Neutrophil (primary cell): ENCODE results near the gene SLC29A1.
"Not testable (repeated sequence)": the region's sequence is repeated elsewhere in the genome, so short reads cannot be mapped to it uniquely, and the experiment has no call there.

Source experiments
- H3K27ac ChIP-seq: fragments of 200-600 bp; sonication (generic); 2 replicates; pipeline ENCODE4 v1.5.1; 2016; ENCODE audit warnings: mild to moderate bottlenecking, moderate library complexity
- H3K27me3 ChIP-seq: fragments of 200-600 bp; sonication (generic); 2 replicates; pipeline ENCODE4 v1.6.0; 2016; ENCODE audit warnings: mild to moderate bottlenecking
- H3K36me3 ChIP-seq: fragments of 200-600 bp; sonication (generic); 2 replicates; pipeline ENCODE4 v1.5.1; 2017
- H3K4me1 ChIP-seq, 2 experiments: fragments of 200-600 bp in 1 of 2; sonication (generic) in 1 of 2; 1 replicate in 1 of 2; 2 replicates in 1 of 2; pipeline versions ENCODE4 v1.5.1 to v1.6.1; 2013 to 2016; ENCODE audit warnings: low read depth in 1 of 2, low read length in 1 of 2, mild to moderate bottlenecking in 1 of 2, moderate library complexity in 1 of 2; ENCODE audit not compliant: control insufficient read depth in 1 of 2, insufficient read depth in 1 of 2
- H3K4me3 ChIP-seq, 2 experiments: fragments of 200-600 bp in 1 of 2; sonication (generic) in 1 of 2; 1 replicate in 1 of 2; 2 replicates in 1 of 2; pipeline ENCODE4 v1.5.1; 2013 to 2016; ENCODE audit warnings: low read depth in 1 of 2, low read length in 1 of 2, mild to moderate bottlenecking in 1 of 2, moderate library complexity in 1 of 2
- H3K9me3 ChIP-seq: fragments of 200-600 bp; sonication (generic); 2 replicates; pipeline ENCODE4 v1.5.1; 2016
- CTCF ChIP-seq: fragments of 200-600 bp; sonication (generic); IDR thresholded peaks from 2 replicates; pipeline ENCODE4 v1.5.1; 2016; ENCODE audit warnings: antibody characterized with exemption

The SLC29A1 gene

GRCh38 chr6:44183783-44184182 lies 39.6 kb upstream of the SLC29A1 start:
- Histone ChIP-seq H3K4me1 (no peaks in the 10 kb centered on the region), H3K9me3 (no peaks in the 10 kb centered on the region), H3K36me3 (no peaks in the 10 kb centered on the region), H3K4me3 (no peak overlapping the region), H3K27me3 (no peaks in the 10 kb centered on the region), H3K27ac (no peak overlapping the region)
- TF ChIP-seq CTCF, result no peak

- not testable (repeated sequence) for H3K36me3 ChIP-seq, H3K4me1 ChIP-seq, H3K9me3 ChIP-seq, H3K27me3 ChIP-seq, H3K4me3 ChIP-seq, H3K27ac ChIP-seq
Observed at GRCh38 chr6:44185356-44185755, 38.0 kb upstream of the SLC29A1 start.

GRCh38 chr6:44185953-44186634 lies 37.3 kb upstream of the SLC29A1 start:
- Histone ChIP-seq H3K36me3 (no peaks in the 10 kb centered on the region), H3K4me3 (no peak overlapping the region)
- TF ChIP-seq CTCF, result no peak

GRCh38 chr6:44186635-44187025 lies 36.8 kb upstream of the SLC29A1 start:
- H3K36me3 ChIP-seq, result no peaks in the 10 kb centered on the region
- H3K4me3 ChIP-seq, result no peak overlapping the region
- H3K9me3 ChIP-seq, result no peaks in the 10 kb centered on the region
- no peaks in the 10 kb centered on the region for H3K27me3 ChIP-seq
- H3K4me1 ChIP-seq, result no peaks in the 10 kb centered on the region
- no peak for TF ChIP-seq CTCF
- no peak overlapping the region for H3K27ac ChIP-seq

More at GRCh38 chr6:44185953-44186634, 37.3 kb upstream of the SLC29A1 start:
- Histone ChIP-seq H3K27me3 (no peaks in the 10 kb centered on the region), H3K9me3 (no peaks in the 10 kb centered on the region), H3K27ac (no peak overlapping the region), H3K4me1 (no peaks in the 10 kb centered on the region)

GRCh38 chr6:44188819-44189218 lies 34.6 kb upstream of the SLC29A1 start:
- Histone ChIP-seq H3K27me3 (no peaks in the 10 kb centered on the region), H3K4me3 (no peak overlapping the region), H3K4me1 (peaks cover 8 to 10% of the 10 kb centered on the region in 2 experiments), H3K36me3 (no peaks in the 10 kb centered on the region), H3K27ac (no peak overlapping the region), H3K9me3 (no peaks in the 10 kb centered on the region)
- TF ChIP-seq CTCF, result no peak

- H3K27me3 ChIP-seq, result no peaks in the 10 kb centered on the region
- no peak overlapping the region for H3K27ac ChIP-seq
- peaks cover 8 to 10% of the 10 kb centered on the region in 2 experiments for H3K4me1 ChIP-seq
- TF ChIP-seq CTCF, result no peak
- no peaks in the 10 kb centered on the region for H3K36me3 ChIP-seq
- H3K4me3 ChIP-seq, result no peak overlapping the region
- no peaks in the 10 kb centered on the region for H3K9me3 ChIP-seq
Observed at GRCh38 chr6:44189257-44189656, 34.1 kb upstream of the SLC29A1 start.
